Measurements from ENCODE around the gene SCN10A.

DNA sequence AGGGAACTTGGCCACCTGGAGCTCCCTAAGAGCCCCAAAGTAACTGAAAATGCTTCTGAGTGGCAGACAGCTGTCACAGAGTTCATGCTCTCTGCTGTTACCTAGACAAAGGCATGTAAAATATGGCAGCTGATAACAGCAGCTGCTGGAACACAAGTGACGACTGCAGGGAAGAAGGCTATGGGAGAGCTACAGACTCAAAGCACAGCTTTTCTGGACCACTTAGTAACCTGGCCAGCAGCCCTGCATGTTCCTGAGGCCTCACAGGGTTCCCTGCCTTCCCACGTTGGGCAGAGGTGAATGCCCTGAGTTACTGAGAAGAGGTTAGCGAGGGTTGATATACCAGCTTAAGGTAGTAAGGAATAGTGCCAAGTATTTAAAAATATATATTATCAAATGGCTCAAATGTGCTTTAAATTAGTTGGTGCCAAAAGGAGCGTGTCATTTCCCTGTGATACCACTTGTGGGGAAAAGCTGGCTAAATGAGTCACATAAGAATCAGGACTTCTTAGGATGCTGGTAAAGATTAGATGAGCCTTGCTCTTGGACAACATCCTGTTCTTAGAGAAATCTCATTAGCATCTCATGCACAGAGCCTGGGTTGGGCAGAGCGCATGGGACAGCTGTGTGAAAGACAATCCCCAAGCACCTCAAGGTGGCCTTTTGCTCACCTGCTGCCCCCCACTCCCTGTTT is 90.1 kb downstream of the SCN10A start:
- no peak for TF ChIP-seq POLR2A (IDR thresholded peaks at IDR 0.05; ENCODE audit: low read depth)
- TF ChIP-seq CTCF (IDR thresholded peaks at IDR 0.05): no peak
